WI38 (cell line): Measurements from ENCODE around the gene CUL3.
A peak's percentile ranks its signal among the peaks of the same experiment; 100 is the strongest.

Source experiments
- H3K4me3 ChIP-seq: 2 replicates; pipeline ENCODE4 v1.5.1; 2011; ENCODE audit warnings: low read depth, mild to moderate bottlenecking, control low read depth, low read length
- CTCF ChIP-seq: IDR thresholded peaks from 2 replicates; pipeline ENCODE4 v1.5.1; 2012; ENCODE audit warnings: low read depth, mild to moderate bottlenecking, control low read depth, low read length

Gene CUL3

GRCh38 chr2:224594840-224595239, 9.7 kb upstream of the CUL3 start:
- TF ChIP-seq CTCF: no peak
- H3K4me3 ChIP-seq: no peak overlapping the region

GRCh38 chr2:224591220-224591619, 6.1 kb upstream of the CUL3 start:
- TF ChIP-seq CTCF: no peak
- no peak overlapping the region for H3K4me3 ChIP-seq

- no peak for TF ChIP-seq CTCF
- H3K4me3 ChIP-seq: peak overlapping the region; percentile 67
These were observed 1.0 kb upstream of the CUL3 start for GRCh38 chr2:224586127-224586695.

- TF ChIP-seq CTCF: no peak
- H3K4me3 ChIP-seq: peak overlapping the region; percentile 96
These were observed 365 bp downstream of the CUL3 start for GRCh38 chr2:224584785-224585210.

- H3K4me3 ChIP-seq: peak overlapping the region; percentile 96
- no peak for TF ChIP-seq CTCF
These were observed 915 bp downstream of the CUL3 start for GRCh38 chr2:224584111-224584784.

GRCh38 chr2:224583033-224583432, 2.1 kb downstream of the CUL3 start:
- H3K4me3 ChIP-seq: peak overlapping the region; percentile 96

GRCh38 chr2:224580248-224580647, 4.9 kb downstream of the CUL3 start:
- no peak overlapping the region for H3K4me3 ChIP-seq
- TF ChIP-seq CTCF: no peak
